Fibroblast of lung (primary cell): ENCODE measurements around the gene CCDC122. TPM values are rescaled to one million over a fixed set of nuclear protein-coding genes. Genes with fewer than 3 reads are reported as not detected.

Experiments
- DNase-seq, 2 donors: peaks; one replicate each; pipeline versions ENCODE4 v3.0.0 to v3.0.0-alpha.2; 2010; ENCODE audit warnings: low read depth in 2 of 2
- H2AFZ ChIP-seq: 2 replicates; pipeline ENCODE4 v1.5.1; 2012; ENCODE audit warnings: low read length, control low read depth, inconsistent platforms
- H3K27ac ChIP-seq: 2 replicates; pipeline ENCODE4 v1.5.1; 2011; ENCODE audit warnings: low read length, control low read depth; ENCODE audit not compliant: insufficient read depth
- H3K27me3 ChIP-seq: 2 replicates; pipeline ENCODE4 v1.5.1; 2011; ENCODE audit warnings: mild to moderate bottlenecking, low read length; ENCODE audit not compliant: control insufficient read depth, insufficient read depth
- H3K36me3 ChIP-seq: 2 replicates; pipeline ENCODE4 v1.5.1; 2011; ENCODE audit warnings: low read length; ENCODE audit not compliant: control insufficient read depth, insufficient read depth
- H3K4me1 ChIP-seq: 2 replicates; pipeline ENCODE4 v1.5.1; 2011; ENCODE audit warnings: low read length; ENCODE audit not compliant: control insufficient read depth, insufficient read depth; ENCODE audit errors: extremely low read depth
- H3K4me2 ChIP-seq: 2 replicates; pipeline ENCODE4 v1.5.1; 2011; ENCODE audit warnings: low read length, control low read depth; ENCODE audit not compliant: insufficient read depth; ENCODE audit errors: extremely low read depth
- H3K4me3 ChIP-seq, 4 experiments: fragments of 200-600 bp in 1 of 4; sonication (generic) in 1 of 4; replicated peaks in 1 of 4; 2 replicates each; pipeline ENCODE4 v1.5.1; 2011 to 2016; ENCODE audit warnings: low read length in 4 of 4, low read depth in 3 of 4, mild to moderate bottlenecking in 3 of 4, control low read depth in 2 of 4, inconsistent platforms in 1 of 4, mixed read lengths in 1 of 4; ENCODE audit not compliant: insufficient read depth in 1 of 4; ENCODE audit errors: control extremely low read depth in 1 of 4
- H3K79me2 ChIP-seq: 2 replicates; pipeline ENCODE4 v1.5.1; 2012; ENCODE audit warnings: mild to moderate bottlenecking, low read length, inconsistent platforms; ENCODE audit not compliant: control insufficient read depth, insufficient read depth
- H3K9ac ChIP-seq: 2 replicates; pipeline ENCODE4 v1.5.1; 2011; ENCODE audit warnings: mild to moderate bottlenecking, low read length, control low read depth; ENCODE audit not compliant: insufficient read depth
- H3K9me3 ChIP-seq: 2 replicates; pipeline ENCODE4 v1.5.1; 2012; ENCODE audit warnings: low read depth, low read length; ENCODE audit not compliant: control insufficient read depth, insufficient read depth
- H4K20me1 ChIP-seq: 2 replicates; pipeline ENCODE4 v1.5.1; 2011; ENCODE audit warnings: low read length; ENCODE audit not compliant: control insufficient read depth, insufficient read depth; ENCODE audit errors: extremely low read depth
- CTCF ChIP-seq, 2 donors: IDR thresholded peaks in 1 of 2; conservative IDR thresholded peaks in 1 of 2; 1 replicate in 1 of 2; 2 replicates in 1 of 2; pipeline ENCODE4 v1.5.1; 2011 to 2012; ENCODE audit warnings: low read length in 2 of 2, control low read depth in 1 of 2, inconsistent platforms in 1 of 2, low read depth in 1 of 2, mild to moderate bottlenecking in 1 of 2
- EZH2 ChIP-seq: IDR thresholded peaks from 2 replicates; pipeline ENCODE4 v1.5.1; 2012; ENCODE audit warnings: low read length, control low read depth, mild to moderate bottlenecking; ENCODE audit errors: missing control alignments
- polyA minus RNA-seq: library from RNA; depleted of rRNA, polyadenylated mRNA; stranded (reverse); fragments of >200 nt; gene quantifications from 2 replicates; pipeline ENCODE4 v1.2.3, GENCODE V29; 2011; ENCODE audit warnings: low replicate concordance
- polyA plus RNA-seq, 2 donors: library from polyadenylated mRNA; depleted of rRNA in 1 of 2; stranded (reverse) in 1 of 2; unstranded in 1 of 2; fragments of >200 nt; gene quantifications; 2 replicates each; pipeline ENCODE4 v1.2.1, GENCODE V29; 2011 to 2012; ENCODE audit warnings: missing spikeins in 1 of 2
- total RNA-seq: library from RNA; depleted of rRNA; stranded (reverse); fragments of >200 nt; gene quantifications from 2 replicates; pipeline ENCODE4 v1.2.1, GENCODE V29; 2014

The CCDC122 gene
- total RNA-seq (6.8 and 7.2 TPM in 2 replicates), polyA plus RNA-seq (1.2 and 2.0 TPM in 2 replicates), polyA minus RNA-seq (0.75 TPM in 1 of 2 replicates, not detected in the other)
- 3.2 and 6.4 TPM in 2 replicates for polyA plus RNA-seq (2012)

- Histone ChIP-seq H3K79me2 (no peaks in the 10 kb centered on the region), H3K27me3 (no peaks in the 10 kb centered on the region), H3K4me1 (no peaks in the 10 kb centered on the region), H3K4me2 (peak within 1 kb of the TSS; percentile 90), H3K27ac (peak within 1 kb of the TSS; percentile 93), H3K4me3 (peak within 1 kb of the TSS; percentile 59 to 83 (median 64)), H2AFZ (peak within 1 kb of the TSS; percentile 77), H4K20me1 (no peaks in the 10 kb centered on the region), H3K9ac (peak within 1 kb of the TSS; percentile 99), H3K9me3 (no peaks in the 10 kb centered on the region), H3K36me3 (no peaks in the 10 kb centered on the region)
- DNase-seq: peak; percentile 78 to 83
- TF ChIP-seq EZH2 (no peak), CTCF (conservative IDR thresholded peaks at IDR 0.05 in 1 of 2, IDR thresholded peaks at IDR 0.05 in 1 of 2; ENCODE audit: low read depth in 1 of 2, low read length in 2 of 2) (no peak)
Observed at GRCh38 chr13:43878892-43879754, at the start of gene CCDC122. TSS of gene CCDC122 (minus strand) at chr13:43879740. CDS start at chr13:43869376, 10,364 bp downstream.

- Histone ChIP-seq H3K9ac (no peak overlapping the region), H3K79me2 (no peaks in the 10 kb centered on the region), H3K4me2 (no peak overlapping the region), H3K36me3 (no peaks in the 10 kb centered on the region), H3K9me3 (no peaks in the 10 kb centered on the region), H4K20me1 (no peaks in the 10 kb centered on the region), H3K27me3 (no peaks in the 10 kb centered on the region), H3K27ac (no peak overlapping the region), H3K4me1 (no peaks in the 10 kb centered on the region), H2AFZ (no peak overlapping the region), H3K4me3 (no peak overlapping the region)
- no peak for TF ChIP-seq EZH2
- TF ChIP-seq CTCF (conservative IDR thresholded peaks at IDR 0.05 in 1 of 2, IDR thresholded peaks at IDR 0.05 in 1 of 2; ENCODE audit: low read depth in 1 of 2, low read length in 2 of 2): no peak
- DNase-seq: no peak
Observed at GRCh38 chr13:43924549-43925245, 45.2 kb upstream of the CCDC122 start.

- Histone ChIP-seq H3K9ac (no peak overlapping the region), H3K27ac (no peak overlapping the region), H2AFZ (no peak overlapping the region), H3K79me2 (no peaks in the 10 kb centered on the region), H3K9me3 (no peaks in the 10 kb centered on the region), H3K4me2 (no peak overlapping the region), H4K20me1 (no peaks in the 10 kb centered on the region), H3K27me3 (no peaks in the 10 kb centered on the region), H3K4me1 (no peaks in the 10 kb centered on the region), H3K36me3 (no peaks in the 10 kb centered on the region), H3K4me3 (no peak overlapping the region)
- no peak for DNase-seq
- TF ChIP-seq CTCF (conservative IDR thresholded peaks at IDR 0.05 in 1 of 2, IDR thresholded peaks at IDR 0.05 in 1 of 2; ENCODE audit: low read depth in 1 of 2, low read length in 2 of 2) (no peak), EZH2 (no peak)
Observed at GRCh38 chr13:43920965-43921674, 41.6 kb upstream of the CCDC122 start.
